ENCODE measurements around the gene TBL1X.

DNA sequence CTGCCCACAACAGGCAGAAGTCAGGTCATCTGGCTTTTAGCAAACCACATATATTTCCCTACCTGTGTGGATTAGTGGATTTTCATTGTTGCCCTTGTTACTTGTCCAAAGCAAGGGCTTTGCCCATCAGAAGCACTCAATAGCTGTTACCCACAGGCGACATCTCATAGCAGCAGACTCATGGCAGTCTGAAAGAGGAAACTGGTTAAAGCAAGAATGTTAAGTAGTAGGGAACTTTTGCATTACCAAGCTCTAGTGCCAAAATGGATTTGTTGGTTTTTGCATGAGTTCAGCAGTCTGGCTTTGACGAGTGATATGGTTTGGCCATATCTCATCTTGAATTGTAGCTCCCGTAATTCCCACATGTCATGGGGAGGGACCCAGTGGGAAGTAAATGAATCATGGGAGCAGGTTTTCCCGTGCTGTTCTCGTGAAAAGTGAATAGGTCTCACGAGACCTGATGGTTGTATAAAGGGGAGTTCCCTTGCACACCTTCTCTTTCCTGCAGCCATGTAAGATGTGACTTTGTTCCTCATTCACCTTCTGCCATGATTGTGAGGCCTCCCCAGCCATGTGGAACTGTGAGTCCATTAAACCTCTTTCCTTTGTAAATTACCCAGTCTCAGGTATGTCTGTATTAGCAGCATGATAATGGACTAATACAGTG, 192.9 kb downstream of the TBL1X start:
- TF ChIP-seq CEBPB (IDR thresholded peaks at IDR 0.05; ENCODE audit: borderline replicate concordance, low read depth, low read length) = no peak
- TF ChIP-seq, protein P1, sequence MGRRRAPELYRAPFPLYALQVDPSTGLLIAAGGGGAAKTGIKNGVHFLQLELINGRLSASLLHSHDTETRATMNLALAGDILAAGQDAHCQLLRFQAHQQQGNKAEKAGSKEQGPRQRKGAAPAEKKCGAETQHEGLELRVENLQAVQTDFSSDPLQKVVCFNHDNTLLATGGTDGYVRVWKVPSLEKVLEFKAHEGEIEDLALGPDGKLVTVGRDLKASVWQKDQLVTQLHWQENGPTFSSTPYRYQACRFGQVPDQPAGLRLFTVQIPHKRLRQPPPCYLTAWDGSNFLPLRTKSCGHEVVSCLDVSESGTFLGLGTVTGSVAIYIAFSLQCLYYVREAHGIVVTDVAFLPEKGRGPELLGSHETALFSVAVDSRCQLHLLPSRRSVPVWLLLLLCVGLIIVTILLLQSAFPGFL (CRISPR knock-in tag; IDR thresholded peaks at IDR 0.05) = no peak
